Naive thymus-derived CD8-positive, alpha-beta T cell (primary cell): ENCODE data around the gene DRD4. TPM values are rescaled to one million over a fixed set of nuclear protein-coding genes. Genes with fewer than 3 reads are reported as not detected.
"Not testable (repeated sequence)": the region's sequence is repeated elsewhere in the genome, so short reads cannot be mapped to it uniquely, and the experiment has no call there.

Source experiments
- ATAC-seq, 2 donors: fragments of 150-1000 bp; cut with Tn5 transposase in 1 of 2; sonication (Bioruptor Pico), chemical (Tn5 transposase) in 1 of 2; 1 replicate in 1 of 2; 2 replicates in 1 of 2; pipeline ENCODE4 v1.10.0; 2021; ENCODE audit warnings: mild to moderate bottlenecking in 2 of 2, moderate library complexity in 2 of 2
- POLR2A ChIA-PET: fragments of 350-600 bp; sonication (Branson Sonifier 250); formaldehyde crosslinking; loops from one replicate; lab custom pipeline; 2021; ENCODE audit warnings: antibody characterized with exemption; lab: Charles Lee
- DNase-seq, 10 donors: peaks; one replicate each; pipeline versions ENCODE4 v3.0.0 to v3.0.0-alpha.2; 2020 to 2022
- H3K27ac Mint-ChIP-seq, 10 donors: one replicate each; pipeline ENCODE4 v1.8.0; 2020 to 2022; ENCODE audit warnings: mild to moderate bottlenecking in 10 of 10, mixed read lengths in 10 of 10, moderate library complexity in 4 of 10, inconsistent platforms in 1 of 10
- H3K27me3 Mint-ChIP-seq, 5 donors: one replicate each; pipeline ENCODE4 v1.8.0; 2021 to 2022; ENCODE audit warnings: mixed read lengths in 5 of 5
- H3K36me3 Mint-ChIP-seq, 3 donors: one replicate each; pipeline ENCODE4 v1.8.0; 2020 to 2022; ENCODE audit warnings: mixed read lengths in 3 of 3, mild to moderate bottlenecking in 2 of 3, inconsistent platforms in 1 of 3
- H3K4me1 Mint-ChIP-seq, 4 donors: one replicate each; pipeline ENCODE4 v1.8.0; 2021 to 2022; ENCODE audit warnings: mixed read lengths in 4 of 4
- H3K4me3 Mint-ChIP-seq, 10 donors: one replicate each; pipeline ENCODE4 v1.8.0; 2020 to 2022; ENCODE audit warnings: mild to moderate bottlenecking in 10 of 10, mixed read lengths in 10 of 10, moderate library complexity in 6 of 10, inconsistent platforms in 1 of 10
- H3K9me3 Mint-ChIP-seq, 9 donors: one replicate each; pipeline ENCODE4 v1.8.0; 2020 to 2022; ENCODE audit warnings: mixed read lengths in 9 of 9, mild to moderate bottlenecking in 3 of 9, inconsistent platforms in 1 of 9, moderate library complexity in 1 of 9
- polyA plus RNA-seq, 3 donors: library from polyadenylated mRNA; unstranded; fragments of 300-500 nt; fragmentation: Illumina TruSeq; gene quantifications; one replicate each; pipeline ENCODE4 v1.2.3, GENCODE V29; 2021
- total RNA-seq, 8 experiments: library from RNA in 2 of 8; stranded (reverse) in 2 of 8; gene quantifications; one replicate each; pipeline ENCODE4 v1.2.3 and lab custom pipeline; 2021 to 2026

The DRD4 gene
- total and polyA plus RNA-seq, 5 experiments from 2014 or later = 1.2 to 1.4 TPM; not detected in 3

- H3K9me3 Mint-ChIP-seq, H3K4me1 Mint-ChIP-seq, H3K27me3 Mint-ChIP-seq, DNase-seq, H3K4me3 Mint-ChIP-seq, POLR2A ChIA-PET, ATAC-seq, H3K27ac Mint-ChIP-seq: not testable (repeated sequence)
- peaks cover 0 to 72% (median 7%) of the 10 kb centered on the region in 3 donors for H3K36me3 Mint-ChIP-seq
Observed at GRCh38 chr11:654444-654843, 17.4 kb downstream of the DRD4 start.

DNA sequence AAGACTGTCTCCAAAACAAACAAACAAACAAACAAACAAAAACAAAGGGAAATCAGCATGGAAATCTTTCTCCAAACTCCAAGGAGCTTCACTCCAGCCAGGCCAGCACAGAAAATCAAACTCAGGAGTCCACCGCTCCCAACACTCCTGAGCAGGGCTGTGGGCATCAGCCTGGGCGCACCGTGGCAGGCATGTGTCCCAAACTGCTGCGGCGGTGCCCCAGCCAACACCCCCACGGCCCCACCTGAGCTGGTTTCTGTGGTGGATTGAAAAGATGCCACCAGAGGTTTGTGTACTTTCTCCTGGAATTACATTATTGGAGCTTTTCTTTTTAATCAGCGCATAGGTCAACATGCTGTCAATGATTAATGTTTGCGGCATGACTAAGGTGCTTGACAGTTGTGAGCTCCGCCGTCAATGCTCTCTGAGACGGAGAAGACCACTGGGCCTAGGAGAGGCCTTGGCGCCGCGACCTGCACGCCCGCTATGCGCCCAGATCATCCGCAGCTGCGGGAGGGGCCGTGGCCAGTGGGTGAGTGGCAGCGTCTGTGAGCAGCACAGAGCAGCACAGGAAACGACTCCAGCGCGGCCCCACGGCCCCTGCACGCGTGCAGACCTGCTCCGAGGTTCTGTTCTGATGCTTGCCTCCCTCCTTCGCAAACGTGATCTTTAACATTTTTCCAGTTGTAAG, 18.1 kb downstream of the DRD4 start:
- POLR2A ChIA-PET = interaction anchor here (0.6 kb wide), 1 partner anchor 65 kb away, joined by 3 read pairs; no protein-coding TSS in a partner anchor
- Mint-ChIP-seq H3K27ac (no peak overlapping the region), H3K4me3 (no peak overlapping the region), H3K27me3 (no peaks in the 10 kb centered on the region), H3K4me1 (no peaks in the 10 kb centered on the region), H3K9me3 (no peaks in the 10 kb centered on the region), H3K36me3 (peaks cover 0 to 68% (median 8%) of the 10 kb centered on the region in 3 donors)
- ATAC-seq (no peak), DNase-seq (no peak)

DNA sequence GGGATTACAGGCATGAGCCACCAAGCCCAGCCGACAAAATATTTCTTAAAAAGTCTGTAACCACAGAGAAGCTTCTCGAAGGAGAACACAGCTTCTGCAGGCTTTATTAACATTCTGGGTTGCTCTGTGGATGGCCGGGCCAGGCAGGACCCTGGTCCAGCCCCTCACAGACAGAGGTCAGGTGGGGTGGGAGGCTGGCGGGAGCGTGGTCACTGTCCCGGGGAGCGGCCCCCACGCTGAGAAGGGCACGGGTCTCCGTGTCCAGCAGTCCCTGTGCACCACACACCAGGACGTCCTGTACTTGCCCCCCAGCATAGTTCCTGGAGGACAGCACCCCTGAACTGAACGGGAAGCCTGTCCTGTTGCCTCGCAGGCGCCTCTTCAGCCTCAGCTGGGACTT, 19.4 kb downstream of the DRD4 start:
- POLR2A ChIA-PET = no interaction called here
- no peak overlapping the region for H3K4me3 Mint-ChIP-seq
- no peaks in the 10 kb centered on the region for H3K27me3 Mint-ChIP-seq
- H3K36me3 Mint-ChIP-seq = peaks cover 0 to 60% (median 7%) of the 10 kb centered on the region in 3 donors
- no peak for DNase-seq
- no peak for ATAC-seq
- H3K4me1 Mint-ChIP-seq = no peaks in the 10 kb centered on the region
- H3K27ac Mint-ChIP-seq = no peak overlapping the region
- H3K9me3 Mint-ChIP-seq = no peaks in the 10 kb centered on the region

DNA sequence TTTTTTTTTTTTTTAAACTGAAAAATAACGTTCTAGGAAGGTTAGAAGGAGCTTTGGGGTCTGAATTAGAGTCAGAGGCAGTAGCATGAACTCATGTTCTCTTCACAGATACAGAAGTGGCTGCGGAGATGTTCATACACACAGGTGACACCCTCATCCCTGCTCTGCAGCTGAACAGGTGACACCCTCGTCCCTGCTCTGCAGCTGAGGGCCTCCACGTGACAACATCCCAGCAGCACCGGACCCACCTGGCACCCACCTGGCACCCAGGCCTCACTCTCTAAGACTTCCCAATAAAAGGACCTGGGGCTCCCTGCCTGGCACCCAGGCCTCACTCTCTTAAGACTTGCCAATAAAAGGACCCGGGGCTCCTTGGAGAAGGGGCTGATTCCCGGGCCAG, 19.8 kb downstream of the DRD4 start:
- H3K4me1 Mint-ChIP-seq = no peaks in the 10 kb centered on the region
- H3K4me3 Mint-ChIP-seq = no peak overlapping the region
- no peak overlapping the region for H3K27ac Mint-ChIP-seq

GRCh38 chr11:657691-658126, 20.6 kb downstream of the DRD4 start:
- Mint-ChIP-seq H3K4me1 (peaks cover 0 to 3% (median under 1%) of the 10 kb centered on the region in 4 donors), H3K9me3 (no peaks in the 10 kb centered on the region), H3K36me3 (peaks cover 0 to 56% (median 3%) of the 10 kb centered on the region in 3 donors), H3K4me3 (no peak overlapping the region), H3K27ac (peak overlapping the region in 1 of 10 donors; percentile 67), H3K27me3 (no peaks in the 10 kb centered on the region)
- ATAC-seq (no peak), DNase-seq (no peak)
- POLR2A ChIA-PET = no interaction called here

More for the DNA sequence above, 19.8 kb downstream of the DRD4 start:
- POLR2A ChIA-PET = no interaction called here
- ATAC-seq (no peak), DNase-seq (no peak)
- Mint-ChIP-seq H3K9me3 (no peaks in the 10 kb centered on the region), H3K36me3 (peaks cover 0 to 59% (median 5%) of the 10 kb centered on the region in 3 donors), H3K27me3 (no peaks in the 10 kb centered on the region)

DNA sequence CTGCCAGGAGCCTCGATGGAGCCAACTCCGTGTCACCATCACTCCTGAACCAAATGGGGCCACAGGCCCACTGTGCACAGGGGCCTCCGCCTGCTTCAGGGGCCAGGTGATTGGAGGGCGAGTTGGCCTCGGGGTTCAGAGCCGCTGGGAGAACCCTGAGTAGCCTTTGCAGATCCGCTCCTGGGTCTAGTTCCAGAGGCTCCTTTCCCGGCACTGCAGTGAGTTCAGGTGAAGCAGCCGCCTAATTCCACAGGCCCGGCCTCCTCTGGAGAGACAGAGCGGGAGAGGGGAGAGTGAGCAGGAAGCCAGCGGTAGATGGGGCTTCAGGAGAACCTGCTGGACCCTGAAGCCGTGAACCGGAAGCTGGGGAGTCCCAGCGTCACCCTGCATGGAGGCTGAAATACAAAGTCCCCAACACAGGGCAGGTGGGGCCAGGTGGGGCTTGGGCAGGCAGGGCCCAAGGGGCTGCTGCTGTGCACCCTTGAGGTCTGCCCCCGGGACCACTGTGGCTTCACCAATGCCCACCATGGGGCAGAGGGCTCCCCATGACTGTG, 22.5 kb downstream of the DRD4 start:
- Mint-ChIP-seq H3K27ac (no peak overlapping the region), H3K36me3 (peaks cover 0 to 53% (median 3%) of the 10 kb centered on the region in 3 donors), H3K4me3 (no peak overlapping the region), H3K4me1 (peaks cover 0 to 5% (median 1%) of the 10 kb centered on the region in 4 donors), H3K27me3 (no peaks in the 10 kb centered on the region), H3K9me3 (no peaks in the 10 kb centered on the region)
- DNase-seq (no peak), ATAC-seq (no peak)
- POLR2A ChIA-PET = no interaction called here

DNA sequence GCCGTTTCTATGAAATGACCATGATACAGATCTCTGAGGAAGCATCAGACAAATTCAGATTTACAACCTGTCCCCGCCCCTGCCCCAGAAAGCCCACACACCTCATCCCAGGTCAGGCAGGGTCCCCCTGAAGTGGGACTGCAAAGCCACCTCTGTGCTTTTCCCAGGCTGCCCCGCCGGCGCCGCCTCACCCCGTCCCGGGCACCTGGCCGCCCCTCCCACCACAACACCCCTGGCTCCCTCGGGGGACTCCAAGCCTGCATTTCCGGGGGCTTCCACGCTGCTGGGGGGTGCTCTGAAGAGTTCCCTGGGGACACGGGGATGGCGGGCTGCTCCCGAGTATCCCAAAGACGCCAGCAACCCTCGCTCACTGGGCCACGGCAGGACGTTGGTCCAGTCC, 23.2 kb downstream of the DRD4 start:
- DNase-seq (no peak), ATAC-seq (no peak)
- Mint-ChIP-seq H3K4me3 (no peak overlapping the region), H3K27ac (no peak overlapping the region), H3K36me3 (peaks cover 0 to 49% (median 3%) of the 10 kb centered on the region in 3 donors), H3K9me3 (no peaks in the 10 kb centered on the region), H3K27me3 (no peaks in the 10 kb centered on the region), H3K4me1 (peaks cover 0 to 5% (median 1%) of the 10 kb centered on the region in 4 donors)
- POLR2A ChIA-PET = no interaction called here

GRCh38 chr11:660681-661444, 23.8 kb downstream of the DRD4 start:
- Mint-ChIP-seq H3K27me3 (no peaks in the 10 kb centered on the region), H3K27ac (no peak overlapping the region), H3K9me3 (no peaks in the 10 kb centered on the region), H3K4me1 (peaks cover 0 to 5% (median 2%) of the 10 kb centered on the region in 4 donors), H3K36me3 (peaks cover 0 to 53% (median 3%) of the 10 kb centered on the region in 3 donors), H3K4me3 (no peak overlapping the region)
- ATAC-seq (no peak), DNase-seq (no peak)
- POLR2A ChIA-PET = no interaction called here

DNA sequence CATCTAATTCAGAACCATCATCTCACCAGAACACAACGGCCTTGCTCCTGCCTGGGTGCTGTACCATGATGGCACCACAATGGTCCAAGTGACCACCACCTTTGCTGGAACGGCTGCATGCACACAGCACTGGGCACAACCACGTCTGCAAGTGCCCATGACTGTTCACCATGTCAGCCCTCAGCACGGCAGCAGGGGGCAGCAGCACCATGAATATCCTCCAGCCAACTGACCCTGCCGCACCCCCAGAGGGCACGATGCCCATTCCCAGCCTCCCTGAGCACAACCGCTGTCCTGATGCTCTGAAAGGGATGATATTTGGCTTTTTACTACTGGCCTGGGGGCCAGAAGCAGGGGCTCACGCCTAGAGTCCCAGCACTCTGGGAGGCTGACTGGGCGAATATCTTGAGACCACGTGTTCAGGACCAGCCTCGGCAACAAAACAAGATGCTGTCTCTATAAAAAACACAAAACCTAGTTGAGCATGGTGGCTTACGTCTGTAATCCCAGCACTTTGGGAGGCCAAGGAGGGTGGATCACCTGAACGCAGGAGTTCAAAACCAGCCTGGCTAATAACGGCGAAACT, 25.7 kb downstream of the DRD4 start:
- H3K27me3 Mint-ChIP-seq = no peaks in the 10 kb centered on the region
- peaks cover 0 to 5% (median 2%) of the 10 kb centered on the region in 4 donors for H3K4me1 Mint-ChIP-seq
- H3K9me3 Mint-ChIP-seq = no peaks in the 10 kb centered on the region
- ATAC-seq = peak; percentile 67 to 80
- peak overlapping the region in 2 of 10 donors; percentile 49 to 88 for H3K27ac Mint-ChIP-seq
- no peak overlapping the region for H3K4me3 Mint-ChIP-seq
- DNase-seq = peak in 6 of 10 donors; percentile 25 to 43 (median 38)
- H3K36me3 Mint-ChIP-seq = peaks cover 0 to 50% (median 3%) of the 10 kb centered on the region in 3 donors
- POLR2A ChIA-PET = interaction anchor here (1.3 kb wide), 1 partner anchor 64 kb away, joined by 4 read pairs; no protein-coding TSS in a partner anchor

GRCh38 chr11:665062-665703, 28.1 kb downstream of the DRD4 start:
- H3K27me3 Mint-ChIP-seq = no peaks in the 10 kb centered on the region
- ATAC-seq (no peak), DNase-seq (no peak)
- peaks cover 0 to 5% (median 2%) of the 10 kb centered on the region in 4 donors for H3K4me1 Mint-ChIP-seq
- no peaks in the 10 kb centered on the region for H3K9me3 Mint-ChIP-seq
- POLR2A ChIA-PET = no interaction called here
- H3K36me3 Mint-ChIP-seq = peaks cover 0 to 38% (median 3%) of the 10 kb centered on the region in 3 donors
- H3K27ac Mint-ChIP-seq = peak overlapping the region in 2 of 10 donors; percentile 64 to 80
- no peak overlapping the region for H3K4me3 Mint-ChIP-seq

- Mint-ChIP-seq H3K9me3 (no peaks in the 10 kb centered on the region), H3K4me1 (peaks cover 0 to 5% (median 2%) of the 10 kb centered on the region in 4 donors), H3K27me3 (no peaks in the 10 kb centered on the region), H3K27ac (peak overlapping the region in 3 of 10 donors; percentile 41 to 80 (median 64)), H3K36me3 (peaks cover 0 to 38% (median 3%) of the 10 kb centered on the region in 3 donors), H3K4me3 (no peak overlapping the region)
- no peak for DNase-seq
- POLR2A ChIA-PET = no interaction called here
- ATAC-seq = no peak
Observed at GRCh38 chr11:665704-666281, 28.7 kb downstream of the DRD4 start.

GRCh38 chr11:673866-674265, 36.8 kb downstream of the DRD4 start:
- no peak for ATAC-seq
- DNase-seq = no peak
- POLR2A ChIA-PET = interaction anchor here (0.5 to 0.6 kb wide), 2 partner anchors 10 to 77 kb away, joined by 3 to 4 read pairs; no protein-coding TSS in a partner anchor
- Mint-ChIP-seq H3K9me3 (no peaks in the 10 kb centered on the region), H3K4me1 (peaks cover 0 to 2% (median 0%) of the 10 kb centered on the region in 4 donors), H3K36me3 (peaks cover 6 to 52% (median 20%) of the 10 kb centered on the region in 3 donors), H3K27me3 (no peaks in the 10 kb centered on the region), H3K27ac (peak overlapping the region in 2 of 10 donors; percentile 6 to 32), H3K4me3 (no peak overlapping the region)
